Cardiac ventricle fibroblast (primary cell): Measurements from ENCODE around the gene OTP. TPM values are rescaled to one million over a fixed set of nuclear protein-coding genes. Genes with fewer than 3 reads are reported as not detected.

ENCODE experiments used
- total RNA-seq: library from RNA; depleted of rRNA; stranded (reverse); fragments of >200 nt; gene quantifications from 2 replicates; pipeline ENCODE4 v1.2.3, GENCODE V29; 2015

Gene OTP
- not detected in 2 replicates for total RNA-seq

GRCh38 chr5:77637998-77638762, at the start of gene OTP:
TSS of gene OTP (minus strand) at chr5:77638713. CDS start at chr5:77638549, 164 bp downstream.

Other genes starting within 250 kb of the OTP start
- gene WDR41, start 146.4 kb downstream of the OTP start, total RNA-seq = 29.0 and 40.1 TPM in 2 replicates
- gene TBCA, start 137.6 kb upstream of the OTP start, total RNA-seq = 120 and 174 TPM in 2 replicates